K562 (cell line): ENCODE data around the gene IGF2R. TPM values are rescaled to one million over a fixed set of nuclear protein-coding genes. Genes with fewer than 3 reads are reported as not detected.
A peak's percentile ranks its signal among the peaks of the same experiment; 100 is the strongest.

Experiments used
- BRF1 ChIP-seq: IDR thresholded peaks from 3 replicates; pipeline ENCODE4 v1.6.1; 2011; ENCODE audit warnings: borderline replicate concordance, mild to moderate bottlenecking; ENCODE audit not compliant: insufficient read length; ENCODE audit errors: extremely low read depth
- CBX8 ChIP-seq: fragments of 200-600 bp; sonication (generic); IDR thresholded peaks from 2 replicates; pipeline ENCODE4 v1.6.1; 2012; ENCODE audit warnings: borderline replicate concordance, mixed run types, low read depth, mild to moderate bottlenecking, moderate library complexity, mixed read lengths, low read length, control low read depth, inconsistent platforms; ENCODE audit not compliant: poor library complexity, severe bottlenecking; ENCODE audit errors: extremely low read depth
- COPS2 ChIP-seq: fragments of 450-650 bp; conservative IDR thresholded peaks from 2 replicates; pipeline ENCODE4 v1.6.1; 2016; ENCODE audit warnings: mild to moderate bottlenecking, moderate library complexity
- CREB1 ChIP-seq, 2 experiments: sonication (generic) in 1 of 2; formaldehyde crosslinking in 1 of 2; IDR thresholded peaks; 2 replicates each; pipeline versions ENCODE4 v1.6.1 to v1.8.0; 2012 to 2022; ENCODE audit warnings: inconsistent platforms in 1 of 2, mild to moderate bottlenecking in 1 of 2, missing genetic modification reagents in 1 of 2, moderate library complexity in 1 of 2
- E2F3 ChIP-seq: fragments of 250-450 bp; sonication (Bioruptor Pico); IDR thresholded peaks from 2 replicates; pipeline ENCODE4 v1.4.0; 2020; ENCODE audit warnings: mild to moderate bottlenecking
- ELF2 ChIP-seq: fragments of 250-450 bp; sonication (Bioruptor Pico); IDR thresholded peaks from 2 replicates; pipeline ENCODE4 v1.5.0; 2021; ENCODE audit warnings: mild to moderate bottlenecking
- ESRRA ChIP-seq: fragments of 450-650 bp; IDR thresholded peaks from 2 replicates; pipeline ENCODE4 v1.6.1; 2014; ENCODE audit warnings: low read depth, mild to moderate bottlenecking, moderate library complexity, borderline replicate concordance
- FOXJ3 ChIP-seq: sonication (generic); formaldehyde crosslinking; IDR thresholded peaks from 2 replicates; pipeline ENCODE4 v1.4.0; 2020; ENCODE audit warnings: mild to moderate bottlenecking, missing genetic modification reagents
- HEY1 ChIP-seq: fragments of 250-450 bp; sonication (Bioruptor Pico); IDR thresholded peaks from 2 replicates; pipeline ENCODE4 v1.5.0; 2020; ENCODE audit warnings: mild to moderate bottlenecking, moderate library complexity, borderline replicate concordance
- NFIC ChIP-seq: fragments of 450-650 bp; IDR thresholded peaks from 2 replicates; pipeline ENCODE4 v1.6.1; 2017; ENCODE audit warnings: mild to moderate bottlenecking, inconsistent platforms
- PURB ChIP-seq: sonication (generic); formaldehyde crosslinking; IDR thresholded peaks from 2 replicates; pipeline ENCODE4 v1.9.0; 2021; ENCODE audit warnings: low read depth, mild to moderate bottlenecking, missing genetic modification reagents
- RB1 ChIP-seq: fragments of 450-650 bp; IDR thresholded peaks from 2 replicates; pipeline ENCODE4 v1.6.1; 2017; ENCODE audit warnings: low read depth, mild to moderate bottlenecking
- SMARCA5 ChIP-seq: fragments of 450-650 bp; IDR thresholded peaks from 2 replicates; pipeline ENCODE4 v1.6.1; 2016
- SRSF3 ChIP-seq: fragments of 200-400 bp; formaldehyde crosslinking; IDR thresholded peaks from 2 replicates; pipeline ENCODE4 v1.6.1; 2016; ENCODE audit warnings: mild to moderate bottlenecking, low read length, moderate library complexity; ENCODE audit not compliant: insufficient read depth
- STAT5B ChIP-seq: fragments of 250-450 bp; sonication (Bioruptor Pico); IDR thresholded peaks from 2 replicates; pipeline ENCODE4 v1.8.0; 2021; ENCODE audit warnings: mild to moderate bottlenecking, inconsistent platforms
- YBX1 ChIP-seq: fragments of 450-650 bp; IDR thresholded peaks from 2 replicates; pipeline ENCODE4 v1.7.1; 2016; ENCODE audit warnings: mild to moderate bottlenecking
- ZC3H4 ChIP-seq: sonication (generic); formaldehyde crosslinking; IDR thresholded peaks from 2 replicates; pipeline ENCODE4 v1.9.0; 2021; ENCODE audit warnings: missing genetic modification reagents, borderline replicate concordance
- ZKSCAN3 ChIP-seq: fragments of 250-450 bp; sonication (Bioruptor Pico); IDR thresholded peaks from 2 replicates; pipeline ENCODE4 v1.4.0; 2020
- ZNF586 ChIP-seq: fragments of 450-650 bp; formaldehyde crosslinking; conservative IDR thresholded peaks from 2 replicates; pipeline ENCODE4 v1.4.0; 2020; ENCODE audit warnings: mild to moderate bottlenecking, moderate library complexity
- polyA plus RNA-seq, 8 experiments: library from polyadenylated mRNA; depleted of rRNA in 4 of 8; stranded (reverse) in 5 of 8; unstranded in 3 of 8; fragments of >200 nt; fragmentation: Nextera tagmentation in 2 of 8; fragmentation: Illumina TruSeq in 1 of 8; extraction: Ambion mirVana in 2 of 8; extraction: Trizol in 1 of 8; gene quantifications; 2 replicates each; pipeline versions ENCODE4 v1.2.1 to v1.2.3, GENCODE V29; 2011 to 2014; ENCODE audit warnings: inconsistent platforms in 1 of 8, missing spikeins in 1 of 8
- total RNA-seq, 7 experiments: library from RNA; depleted of rRNA in 6 of 7; stranded (reverse); fragments of >200 nt in 6 of 7; fragmentation: Illumina TruSeq in 2 of 7; extraction: Trizol in 2 of 7; gene quantifications; 2 replicates each; pipeline versions ENCODE4 v1.2.1 to v1.2.3, GENCODE V29; 2011 to 2021; ENCODE audit warnings: low replicate concordance in 1 of 7
- TF ChIP-seq, protein P1 (sequence below): fragments of 450-650 bp; formaldehyde crosslinking; IDR thresholded peaks from 2 replicates; pipeline ENCODE4 v1.4.0; 2022; ENCODE audit warnings: missing genetic modification characterization
- TF ChIP-seq, protein P2 (sequence below): fragments of 250-450 bp; sonication (Bioruptor Pico); IDR thresholded peaks from 2 replicates; pipeline ENCODE4 v1.5.0; 2021; ENCODE audit warnings: mild to moderate bottlenecking, moderate library complexity
- TF ChIP-seq, protein P3 (sequence below), 2 experiments: IDR thresholded peaks in 1 of 2; conservative IDR thresholded peaks in 1 of 2; 2 replicates each; pipeline ENCODE4 v1.6.1; 2016; ENCODE audit warnings: low read depth in 2 of 2, mild to moderate bottlenecking in 1 of 2, missing compliant biosample characterization in 1 of 2, missing genetic modification characterization in 1 of 2, moderate library complexity in 1 of 2

The IGF2R gene
- total and polyA plus RNA-seq, 9 of the 15 experiments (the other 6 are each of a cell fraction or from before 2014, with no cell fraction given), result 3.5 to 92.3 (median 34.5) TPM

DNA sequence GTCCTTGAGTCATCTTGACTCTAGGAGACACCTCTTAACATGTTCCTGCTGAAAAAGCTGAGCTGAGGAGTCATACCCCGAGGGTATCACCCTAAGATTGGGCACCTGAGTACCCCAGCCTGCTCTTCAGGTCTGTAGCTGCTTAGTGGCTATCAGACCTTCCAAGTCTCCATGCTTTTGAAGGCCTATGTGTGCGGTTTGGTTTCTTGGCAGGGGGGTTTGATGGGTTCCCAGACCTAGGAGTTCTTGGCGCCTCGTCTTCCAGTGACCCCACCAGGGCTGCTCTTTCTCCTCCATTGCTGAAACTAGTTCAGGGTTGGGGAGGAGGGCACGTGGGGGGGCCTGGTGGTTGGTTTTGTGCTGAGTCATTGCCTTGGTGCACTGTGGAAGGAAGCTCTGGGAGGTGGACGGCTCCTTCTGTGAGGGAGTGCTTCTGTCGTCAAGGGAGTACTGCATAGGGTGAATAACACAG lies 20.1 kb downstream of the IGF2R start (continued):
- TF ChIP-seq ZNF586 (CRISPR knock-in tag) (no peak), HEY1 (CRISPR knock-in tag) (no peak), NFIC (peak; percentile 14; the same call in 1 of the 2 replicates), COPS2 (no peak), CREB1 (IDR thresholded peaks at IDR 0.05) (no peak), CREB1 (CRISPR knock-in tag; IDR thresholded peaks at IDR 0.05) (no peak), BRF1 (no peak), E2F3 (CRISPR knock-in tag) (no peak), SRSF3 (no peak), FOXJ3 (CRISPR knock-in tag) (no peak), STAT5B (CRISPR knock-in tag) (no peak), ESRRA (0 out of 2 replicates have a peak, but pooled peaks have one; percentile 30), CBX8 (no peak), PURB (CRISPR knock-in tag) (no peak), RB1 (peak; percentile 17; the same call in 1 of the 2 replicates), ZKSCAN3 (CRISPR knock-in tag) (no peak), SMARCA5 (no peak), ELF2 (CRISPR knock-in tag) (no peak), YBX1 (no peak), ZC3H4 (CRISPR knock-in tag) (no peak)
- TF ChIP-seq, protein P1, sequence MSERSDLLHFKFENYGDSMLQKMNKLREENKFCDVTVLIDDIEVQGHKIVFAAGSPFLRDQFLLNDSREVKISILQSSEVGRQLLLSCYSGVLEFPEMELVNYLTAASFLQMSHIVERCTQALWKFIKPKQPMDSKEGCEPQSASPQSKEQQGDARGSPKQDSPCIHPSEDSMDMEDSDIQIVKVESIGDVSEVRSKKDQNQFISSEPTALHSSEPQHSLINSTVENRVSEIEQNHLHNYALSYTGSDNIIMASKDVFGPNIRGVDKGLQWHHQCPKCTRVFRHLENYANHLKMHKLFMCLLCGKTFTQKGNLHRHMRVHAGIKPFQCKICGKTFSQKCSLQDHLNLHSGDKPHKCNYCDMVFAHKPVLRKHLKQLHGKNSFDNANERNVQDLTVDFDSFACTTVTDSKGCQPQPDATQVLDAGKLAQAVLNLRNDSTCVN (CRISPR knock-in tag), result no peak
- TF ChIP-seq, protein P2, sequence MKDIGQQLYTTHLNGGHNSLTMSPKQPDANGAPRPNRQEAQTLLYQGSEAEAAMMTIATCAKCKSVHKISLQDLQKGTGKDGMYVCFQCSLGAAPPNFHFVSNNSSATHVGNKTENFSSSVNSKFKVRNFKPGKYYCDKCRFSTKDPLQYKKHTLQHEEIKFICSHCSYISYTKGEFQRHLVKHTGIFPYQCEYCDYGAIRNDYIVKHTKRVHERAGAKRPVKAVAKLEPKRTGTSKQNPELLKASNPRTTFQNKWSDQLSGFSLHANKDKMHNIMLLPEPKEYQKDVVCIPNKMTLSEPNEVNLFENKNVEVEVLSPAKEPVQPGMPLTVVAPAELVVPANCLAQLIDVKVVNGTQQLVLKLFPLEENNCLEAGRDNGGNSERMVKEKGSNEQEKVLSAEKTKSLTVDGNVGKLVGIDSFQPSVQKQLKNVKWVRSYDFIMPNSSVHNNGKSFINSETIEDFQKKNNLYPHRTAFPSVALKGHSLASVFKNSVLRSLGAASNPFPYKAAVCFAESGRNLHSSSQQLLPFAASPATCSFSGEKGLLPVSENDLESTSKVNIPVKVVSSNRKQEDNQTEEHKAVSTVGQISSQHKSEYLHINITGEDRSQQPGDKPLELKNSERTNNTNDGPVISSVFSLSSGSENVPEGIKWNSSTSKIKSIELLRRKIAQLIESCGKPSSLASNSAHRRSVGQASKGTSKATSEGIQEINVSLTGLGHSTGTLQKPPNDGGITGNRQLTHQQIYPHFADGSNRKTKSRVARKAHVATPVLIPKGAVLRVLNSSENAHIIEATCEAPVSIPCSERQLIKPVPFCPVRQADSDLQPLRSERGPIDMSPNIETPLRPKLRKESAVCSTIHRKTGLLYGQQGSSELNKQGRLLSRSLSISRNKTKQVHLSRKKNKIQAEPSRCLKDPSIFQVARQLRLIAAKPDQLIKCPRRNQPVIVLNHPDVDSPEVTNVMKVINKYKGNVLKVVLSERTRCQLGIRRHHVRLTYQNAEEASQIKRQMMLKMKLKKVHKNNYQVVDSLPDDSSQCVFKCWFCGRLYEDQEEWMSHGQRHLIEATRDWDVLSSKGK, result no peak
- TF ChIP-seq, protein P3, sequence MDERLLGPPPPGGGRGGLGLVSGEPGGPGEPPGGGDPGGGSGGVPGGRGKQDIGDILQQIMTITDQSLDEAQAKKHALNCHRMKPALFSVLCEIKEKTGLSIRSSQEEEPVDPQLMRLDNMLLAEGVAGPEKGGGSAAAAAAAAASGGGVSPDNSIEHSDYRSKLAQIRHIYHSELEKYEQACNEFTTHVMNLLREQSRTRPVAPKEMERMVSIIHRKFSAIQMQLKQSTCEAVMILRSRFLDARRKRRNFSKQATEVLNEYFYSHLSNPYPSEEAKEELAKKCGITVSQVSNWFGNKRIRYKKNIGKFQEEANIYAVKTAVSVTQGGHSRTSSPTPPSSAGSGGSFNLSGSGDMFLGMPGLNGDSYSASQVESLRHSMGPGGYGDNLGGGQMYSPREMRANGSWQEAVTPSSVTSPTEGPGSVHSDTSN (CRISPR knock-in tag; IDR thresholded peaks at IDR 0.05; ENCODE audit: low read depth), result no peak
- TF ChIP-seq, protein P3 (tag; conservative IDR thresholded peaks at IDR 0.05; ENCODE audit: low read depth), result no peak
